Measurements from ENCODE around the gene VPS9D1. TPM values are rescaled to one million over a fixed set of nuclear protein-coding genes. Genes with fewer than 3 reads are reported as not detected.
"Not testable (repeated sequence)": the region's sequence is repeated elsewhere in the genome, so short reads cannot be mapped to it uniquely, and the experiment has no call there.

VPS9D1 gene
- total RNA-seq, 1 donor from 2014 or later, result 1.6 TPM

DNA sequence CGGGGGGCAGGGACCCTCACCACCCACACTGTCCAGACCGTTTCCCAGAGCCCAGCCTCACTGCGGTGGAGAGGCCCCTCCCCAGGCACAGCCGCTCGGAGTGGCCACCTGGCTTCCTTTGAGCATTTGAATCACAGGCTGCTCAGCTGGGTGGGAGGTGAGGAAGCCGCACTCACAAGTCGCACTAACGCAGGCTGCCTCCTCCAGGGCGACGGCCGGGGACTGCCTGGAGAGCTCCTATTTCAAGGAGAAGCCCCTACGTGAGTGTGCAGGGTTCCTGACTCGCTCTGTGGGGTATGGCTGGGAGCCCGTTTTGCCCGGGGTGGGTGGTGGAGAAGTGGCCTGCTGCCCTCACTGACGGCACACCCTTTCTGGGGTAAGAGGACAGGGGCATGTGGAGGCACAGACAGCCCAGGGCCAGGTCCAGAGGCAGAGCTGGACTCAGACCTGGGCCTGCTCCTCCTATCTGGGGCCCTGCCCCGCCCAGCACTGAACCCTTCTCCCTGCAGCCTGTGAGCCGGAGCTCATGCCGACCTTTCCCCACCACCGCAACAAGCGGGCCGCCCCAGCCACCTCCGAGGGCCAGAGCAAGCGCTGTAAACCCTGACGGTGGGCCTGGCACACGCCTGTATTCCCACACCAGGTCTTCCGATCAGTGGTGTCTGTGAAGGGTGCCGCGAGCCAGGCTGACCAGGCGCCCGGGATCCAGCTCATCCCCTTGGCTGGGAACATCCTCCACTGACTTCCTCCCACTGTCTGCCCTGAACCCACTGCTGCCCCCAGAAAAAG is 25.4 kb downstream of the VPS9D1 start:
- TF ChIP-seq EZH2phosphoT487 (IDR thresholded peaks at IDR 0.05) (no peak), CTCF (IDR thresholded peaks at IDR 0.05) (no peak), EZH2 (IDR thresholded peaks at IDR 0.05) (no peak)
- Mint-ChIP-seq H3K4me1 (peaks cover 15% of the 10 kb centered on the region), H3K27me3 (ENCODE audit: insufficient read depth, low read depth) (peaks cover 18% of the 10 kb centered on the region), H3K27ac (no peak overlapping the region), H3K4me3 (peak overlapping the region; percentile 35), H3K9me3 (no peaks in the 10 kb centered on the region), H3K36me3 (peaks cover 10% of the 10 kb centered on the region)
- no peak for DNase-seq (ENCODE audit: low spot score)
- Histone ChIP-seq H3K9ac (no peak overlapping the region), H3K9me3 (ENCODE audit: low read depth) (no peaks in the 10 kb centered on the region), H4K20me1 (ENCODE audit: low read depth) (peaks cover 8% of the 10 kb centered on the region), H3K4me3 (no peak overlapping the region), H3K4me1 (peaks cover 4% of the 10 kb centered on the region), H3F3A (ENCODE audit: low read depth) (peaks cover 15% of the 10 kb centered on the region), H3K36me3 (no peaks in the 10 kb centered on the region), H3K79me2 (ENCODE audit: low read depth) (no peaks in the 10 kb centered on the region), H3K27me3 (no peaks in the 10 kb centered on the region), H2AFZ (replicated peaks) (no peak overlapping the region), H3K27ac (no peak overlapping the region), H3K4me2 (no peak overlapping the region)

- peak overlapping the region; percentile 35 for H3K4me3 Mint-ChIP-seq
- H4K20me1 ChIP-seq (ENCODE audit: low read depth), result not testable (repeated sequence)
These were observed 26.0 kb downstream of the VPS9D1 start for GRCh38 chr16:89694784-89695085.

DNA sequence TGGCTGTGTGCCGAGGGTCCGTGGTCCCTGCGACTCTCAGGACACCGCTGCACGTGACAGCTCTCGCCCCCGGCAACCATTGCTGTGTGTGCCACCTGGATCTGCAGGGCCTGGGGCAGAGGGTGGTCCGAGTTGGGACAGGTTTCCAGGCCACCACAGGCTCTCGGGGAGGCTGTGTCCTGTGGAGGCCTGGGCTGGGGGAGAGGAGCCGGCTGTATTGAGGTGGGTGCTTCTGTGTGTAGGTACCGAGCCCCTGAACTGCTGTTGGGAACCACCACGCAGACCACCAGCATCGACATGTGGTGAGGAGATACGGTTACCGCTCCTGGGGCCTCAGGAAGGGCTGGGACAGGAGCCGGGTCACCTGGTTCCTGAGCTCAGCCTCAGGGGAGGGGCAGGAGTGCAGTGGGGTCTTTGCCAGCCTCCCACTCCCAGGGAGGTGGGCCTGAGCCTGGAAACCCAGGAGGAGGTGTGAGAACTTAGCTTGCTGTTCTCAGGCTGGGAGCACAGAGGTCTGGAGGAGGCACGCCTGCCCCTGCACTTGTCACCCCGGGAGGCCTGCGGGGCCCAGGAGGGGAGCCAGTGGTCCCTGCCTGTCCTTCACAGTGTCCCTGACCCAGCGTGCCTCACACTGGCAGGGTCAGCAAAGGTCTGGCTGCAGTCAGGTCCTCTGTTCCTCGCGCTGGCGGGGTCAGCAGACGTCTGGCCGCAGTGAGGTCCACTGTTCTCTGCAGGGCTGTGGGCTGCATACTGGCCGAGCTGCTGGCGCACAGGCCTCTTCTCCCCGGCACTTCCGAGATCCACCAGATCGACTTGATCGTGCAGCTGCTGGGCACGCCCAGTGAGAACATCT is 26.5 kb downstream of the VPS9D1 start:
- H3K9ac ChIP-seq, result no peak overlapping the region
- no peak for DNase-seq (ENCODE audit: low spot score)
- Mint-ChIP-seq H3K27me3 (ENCODE audit: insufficient read depth, low read depth) (peaks cover 16% of the 10 kb centered on the region), H3K4me3 (no peak overlapping the region), H3K27ac (no peak overlapping the region), H3K9me3 (no peaks in the 10 kb centered on the region), H3K4me1 (peaks cover 5% of the 10 kb centered on the region), H3K36me3 (peaks cover 12% of the 10 kb centered on the region)
- H4K20me1 ChIP-seq (ENCODE audit: low read depth), result peaks cover under 1% of the 10 kb centered on the region
- H3K4me3 ChIP-seq, result no peak overlapping the region
- H2AFZ ChIP-seq (replicated peaks), result no peak overlapping the region
- H3K4me1 ChIP-seq, result no peaks in the 10 kb centered on the region
- no peaks in the 10 kb centered on the region for H3K9me3 ChIP-seq (ENCODE audit: low read depth)
- peaks cover 10% of the 10 kb centered on the region for H3K79me2 ChIP-seq (ENCODE audit: low read depth)
- H3K27ac ChIP-seq, result no peak overlapping the region
- peaks cover 5% of the 10 kb centered on the region for H3F3A ChIP-seq (ENCODE audit: low read depth)
- TF ChIP-seq CTCF (IDR thresholded peaks at IDR 0.05) (no peak), EZH2phosphoT487 (IDR thresholded peaks at IDR 0.05) (no peak), EZH2 (IDR thresholded peaks at IDR 0.05) (no peak)
- H3K27me3 ChIP-seq, result no peaks in the 10 kb centered on the region
- H3K36me3 ChIP-seq, result no peaks in the 10 kb centered on the region
- no peak overlapping the region for H3K4me2 ChIP-seq

More at GRCh38 chr16:89694784-89695085, 26.0 kb downstream of the VPS9D1 start:
- not testable (repeated sequence) for H3K9ac ChIP-seq; H3K4me3 ChIP-seq; H3K4me1 ChIP-seq; H3K27ac ChIP-seq; H3K27me3 ChIP-seq; H3K4me1 Mint-ChIP-seq; H3K9me3 ChIP-seq (ENCODE audit: low read depth); H2AFZ ChIP-seq (replicated peaks); H3K9me3 Mint-ChIP-seq; DNase-seq (ENCODE audit: low spot score); H3K27ac Mint-ChIP-seq; H3K36me3 ChIP-seq; H3K4me2 ChIP-seq; H3K79me2 ChIP-seq (ENCODE audit: low read depth)
- peaks cover 11% of the 10 kb centered on the region for H3F3A ChIP-seq (ENCODE audit: low read depth)
- peaks cover 14% of the 10 kb centered on the region for H3K36me3 Mint-ChIP-seq
- H3K27me3 Mint-ChIP-seq (ENCODE audit: insufficient read depth, low read depth), result peaks cover 17% of the 10 kb centered on the region
